Loucy (cell line): Measurements from ENCODE around the gene CXCR3.

ENCODE experiments used
- H2AFZ ChIP-seq: fragments of 200-600 bp; sonication (generic); 2 replicates; pipeline ENCODE4 v1.6.0; 2016; ENCODE audit warnings: antibody characterized with exemption, mild to moderate bottlenecking, low read length, moderate library complexity
- H3F3A ChIP-seq: fragments of 200-600 bp; 2 replicates; pipeline ENCODE4 v1.6.0; 2016; ENCODE audit warnings: antibody characterized with exemption, low read depth, mild to moderate bottlenecking
- H3K27me3 ChIP-seq: fragments of 200-600 bp; sonication (generic); 2 replicates; pipeline ENCODE4 v1.6.1; 2014; ENCODE audit warnings: low read length, mild to moderate bottlenecking; ENCODE audit not compliant: insufficient read depth, poor library complexity, severe bottlenecking
- H3K36me3 ChIP-seq: fragments of 200-600 bp; sonication (generic); 2 replicates; pipeline ENCODE4 v1.6.1; 2016; ENCODE audit warnings: low read length; ENCODE audit not compliant: insufficient read depth
- H3K4me1 ChIP-seq: fragments of 200-600 bp; sonication (generic); 2 replicates; pipeline ENCODE4 v1.5.1; 2014; ENCODE audit warnings: low read length, mild to moderate bottlenecking; ENCODE audit not compliant: insufficient read depth, poor library complexity, severe bottlenecking
- H3K4me2 ChIP-seq: fragments of 200-600 bp; sonication (generic); 2 replicates; pipeline ENCODE4 v1.6.0; 2014; ENCODE audit warnings: antibody characterized with exemption, low read length, low read depth, mild to moderate bottlenecking; ENCODE audit not compliant: poor library complexity, severe bottlenecking
- H3K4me3 ChIP-seq: fragments of 200-600 bp; sonication (generic); 2 replicates; pipeline ENCODE4 v1.5.1; 2014; ENCODE audit warnings: low read length, mild to moderate bottlenecking, mixed read lengths; ENCODE audit not compliant: poor library complexity, severe bottlenecking
- H3K79me2 ChIP-seq: fragments of 200-600 bp; sonication (generic); 2 replicates; pipeline ENCODE4 v1.6.1; 2014; ENCODE audit warnings: low read length; ENCODE audit not compliant: insufficient read depth
- H3K9ac ChIP-seq: fragments of 200-600 bp; sonication (generic); 2 replicates; pipeline ENCODE4 v1.6.0; 2014; ENCODE audit warnings: mild to moderate bottlenecking, low read depth, low read length, moderate library complexity; ENCODE audit not compliant: poor library complexity, severe bottlenecking
- H3K9me2 ChIP-seq: fragments of 200-600 bp; sonication (generic); replicated peaks from 2 replicates; pipeline ENCODE4 v1.6.1; 2016; ENCODE audit warnings: low read depth, low read length, mixed read lengths
- H3K9me3 ChIP-seq: fragments of 200-600 bp; sonication (generic); 2 replicates; pipeline ENCODE4 v1.6.1; 2014; ENCODE audit warnings: mild to moderate bottlenecking, antibody characterized with exemption, low read length, low read depth; ENCODE audit not compliant: insufficient read depth
- H4K20me1 ChIP-seq: fragments of 200-600 bp; sonication (generic); 2 replicates; pipeline ENCODE4 v1.6.0; 2014; ENCODE audit warnings: antibody characterized with exemption, low read length, mild to moderate bottlenecking; ENCODE audit not compliant: insufficient read depth, poor library complexity, severe bottlenecking
- EZH2phosphoT487 ChIP-seq: fragments of 200-600 bp; IDR thresholded peaks from 2 replicates; pipeline ENCODE4 v1.6.1; 2018; ENCODE audit warnings: antibody characterized with exemption, mild to moderate bottlenecking, moderate library complexity, borderline replicate concordance
- TF ChIP-seq, protein P1 (sequence below): fragments of 200-600 bp; sonication (generic); conservative IDR thresholded peaks from 2 replicates; pipeline ENCODE4 v1.5.1; 2014; ENCODE audit warnings: mild to moderate bottlenecking, antibody characterized with exemption, low read length

Gene CXCR3

DNA sequence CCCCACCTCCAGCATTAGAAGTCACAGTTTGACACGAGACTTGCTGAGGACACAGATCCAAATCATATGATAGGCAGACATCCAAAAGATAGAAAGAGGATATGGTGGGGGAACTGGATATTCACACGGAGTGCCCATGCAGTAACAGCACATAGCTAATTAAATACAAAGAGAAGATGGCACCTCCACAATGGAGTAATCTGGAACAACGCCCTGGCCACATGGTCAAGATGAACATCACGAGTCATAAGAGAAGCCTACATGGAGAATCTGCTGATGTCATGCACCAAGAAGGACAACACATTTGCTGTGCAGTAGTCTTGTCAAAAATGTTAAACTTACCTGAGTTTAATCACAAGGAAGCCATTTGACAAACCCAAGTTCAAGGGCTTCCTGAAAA lies 39.0 kb upstream of the CXCR3 start:
- Histone ChIP-seq H2AFZ (no peak overlapping the region), H3K36me3 (no peaks in the 10 kb centered on the region), H3K9ac (no peak overlapping the region), H3F3A (no peaks in the 10 kb centered on the region), H3K9me2 (no peaks in the 10 kb centered on the region), H3K27me3 (no peaks in the 10 kb centered on the region), H3K4me1 (no peaks in the 10 kb centered on the region), H3K4me3 (no peak overlapping the region), H4K20me1 (no peaks in the 10 kb centered on the region), H3K4me2 (no peak overlapping the region), H3K79me2 (no peaks in the 10 kb centered on the region), H3K9me3 (no peaks in the 10 kb centered on the region)
- TF ChIP-seq EZH2phosphoT487, result no peak
- TF ChIP-seq, protein P1, sequence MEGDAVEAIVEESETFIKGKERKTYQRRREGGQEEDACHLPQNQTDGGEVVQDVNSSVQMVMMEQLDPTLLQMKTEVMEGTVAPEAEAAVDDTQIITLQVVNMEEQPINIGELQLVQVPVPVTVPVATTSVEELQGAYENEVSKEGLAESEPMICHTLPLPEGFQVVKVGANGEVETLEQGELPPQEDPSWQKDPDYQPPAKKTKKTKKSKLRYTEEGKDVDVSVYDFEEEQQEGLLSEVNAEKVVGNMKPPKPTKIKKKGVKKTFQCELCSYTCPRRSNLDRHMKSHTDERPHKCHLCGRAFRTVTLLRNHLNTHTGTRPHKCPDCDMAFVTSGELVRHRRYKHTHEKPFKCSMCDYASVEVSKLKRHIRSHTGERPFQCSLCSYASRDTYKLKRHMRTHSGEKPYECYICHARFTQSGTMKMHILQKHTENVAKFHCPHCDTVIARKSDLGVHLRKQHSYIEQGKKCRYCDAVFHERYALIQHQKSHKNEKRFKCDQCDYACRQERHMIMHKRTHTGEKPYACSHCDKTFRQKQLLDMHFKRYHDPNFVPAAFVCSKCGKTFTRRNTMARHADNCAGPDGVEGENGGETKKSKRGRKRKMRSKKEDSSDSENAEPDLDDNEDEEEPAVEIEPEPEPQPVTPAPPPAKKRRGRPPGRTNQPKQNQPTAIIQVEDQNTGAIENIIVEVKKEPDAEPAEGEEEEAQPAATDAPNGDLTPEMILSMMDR, result no peak

DNA sequence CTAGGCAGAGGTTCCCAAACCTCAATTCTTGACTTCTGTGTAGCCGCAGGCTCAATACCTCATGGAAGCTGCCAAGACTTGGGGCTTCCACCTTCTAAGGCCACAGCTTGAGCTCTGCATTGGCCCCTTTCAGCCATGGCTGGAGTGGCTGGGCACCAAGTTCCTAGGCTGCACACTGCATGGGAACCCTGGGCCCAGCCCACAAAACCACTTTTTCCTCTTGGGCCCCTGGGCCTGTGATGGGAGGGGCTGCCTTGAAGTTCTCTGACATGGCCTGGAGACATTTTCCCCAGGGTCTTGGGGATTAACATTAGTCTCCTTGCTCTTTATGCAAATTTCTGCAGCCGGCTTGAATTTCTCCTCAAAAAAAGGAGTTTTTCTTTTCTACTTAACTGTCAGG lies 35.0 kb upstream of the CXCR3 start:
- H3F3A ChIP-seq, result no peaks in the 10 kb centered on the region
- no peaks in the 10 kb centered on the region for H3K4me1 ChIP-seq
- no peaks in the 10 kb centered on the region for H3K27me3 ChIP-seq
- no peaks in the 10 kb centered on the region for H3K9me3 ChIP-seq
- H3K4me3 ChIP-seq, result no peak overlapping the region
- no peak for TF ChIP-seq EZH2phosphoT487
- TF ChIP-seq, protein P1, result no peak
- H4K20me1 ChIP-seq, result no peaks in the 10 kb centered on the region
- H3K9ac ChIP-seq, result no peak overlapping the region
- H3K9me2 ChIP-seq, result no peaks in the 10 kb centered on the region
- H2AFZ ChIP-seq, result no peak overlapping the region
- H3K79me2 ChIP-seq, result no peaks in the 10 kb centered on the region
- H3K4me2 ChIP-seq, result no peak overlapping the region
- H3K36me3 ChIP-seq, result no peaks in the 10 kb centered on the region

DNA sequence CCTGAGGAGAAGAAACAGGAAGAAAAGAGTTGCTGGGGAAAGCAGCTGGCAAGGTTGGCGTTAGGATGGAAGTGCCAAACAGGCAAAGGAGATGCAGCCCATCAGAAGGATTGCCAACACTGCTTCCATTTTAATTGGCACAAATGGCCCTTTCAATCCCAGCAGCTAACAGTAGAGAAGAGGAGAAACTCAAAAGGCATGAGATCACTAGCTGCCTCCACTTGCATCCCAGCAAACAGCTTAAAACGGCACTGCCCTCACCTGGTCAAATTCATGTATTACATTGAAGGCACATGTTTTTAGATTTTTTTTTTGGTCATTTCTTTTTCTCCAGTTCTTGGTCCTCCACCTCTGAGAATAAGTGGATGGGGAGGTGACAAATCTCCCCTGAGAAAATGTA lies 34.1 kb upstream of the CXCR3 start:
- Histone ChIP-seq H3K4me1 (no peaks in the 10 kb centered on the region), H3K9me2 (no peaks in the 10 kb centered on the region), H4K20me1 (no peaks in the 10 kb centered on the region), H3F3A (no peaks in the 10 kb centered on the region), H3K4me3 (no peak overlapping the region), H3K79me2 (no peaks in the 10 kb centered on the region), H3K9me3 (no peaks in the 10 kb centered on the region), H3K36me3 (no peaks in the 10 kb centered on the region), H3K4me2 (no peak overlapping the region), H2AFZ (peak overlapping the region; percentile 30; the same call in 1 of the 2 replicates), H3K27me3 (no peaks in the 10 kb centered on the region), H3K9ac (no peak overlapping the region)
- no peak for TF ChIP-seq EZH2phosphoT487
- TF ChIP-seq, protein P1, result peak; percentile 67
